ENCODE data around the gene CASKIN2. TPM values are rescaled to one million over a fixed set of nuclear protein-coding genes. Genes with fewer than 3 reads are reported as not detected.
A peak's percentile ranks its signal among the peaks of the same experiment; 100 is the strongest.

The CASKIN2 gene
- total RNA-seq, 1 donor from 2014 or later, result 30.3 TPM

DNA sequence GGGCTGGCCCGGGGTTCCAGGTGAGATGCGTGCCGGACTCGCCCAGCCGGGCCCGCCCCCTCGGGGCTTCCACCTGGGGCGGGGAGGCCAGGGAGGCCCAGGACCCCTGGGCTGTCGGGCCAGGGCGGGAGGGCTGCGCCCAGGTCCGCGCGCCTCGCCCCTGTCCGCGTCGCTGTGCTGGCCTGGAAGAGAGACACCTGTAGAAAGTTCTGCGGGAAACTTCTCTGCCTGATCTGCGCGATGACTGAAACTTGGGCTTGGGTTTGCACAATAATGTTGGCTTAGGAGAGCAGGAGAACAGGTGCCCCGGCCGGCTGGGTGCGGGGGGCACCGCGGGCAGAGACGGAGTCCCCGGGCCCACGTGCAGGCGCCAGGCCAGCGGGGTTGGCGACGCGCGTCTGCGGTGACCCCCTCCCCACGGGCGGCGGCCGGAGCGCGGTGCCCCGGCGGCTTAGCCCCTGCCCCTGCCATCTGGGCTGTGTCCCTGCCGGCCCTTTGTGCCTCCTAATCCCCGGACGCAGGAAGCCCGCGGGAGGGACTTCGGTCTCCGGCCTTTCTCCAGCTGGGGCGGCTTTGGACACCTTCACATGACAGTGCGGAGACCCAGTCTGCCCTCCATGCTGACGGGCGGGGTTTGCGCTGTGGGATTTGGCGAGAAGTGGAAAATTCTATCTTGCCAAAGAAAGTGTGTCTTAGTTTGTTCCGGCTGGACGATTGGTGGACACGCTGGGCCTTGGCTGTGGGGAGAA lies 10.6 kb upstream of the CASKIN2 start:
- TF ChIP-seq, protein P1, sequence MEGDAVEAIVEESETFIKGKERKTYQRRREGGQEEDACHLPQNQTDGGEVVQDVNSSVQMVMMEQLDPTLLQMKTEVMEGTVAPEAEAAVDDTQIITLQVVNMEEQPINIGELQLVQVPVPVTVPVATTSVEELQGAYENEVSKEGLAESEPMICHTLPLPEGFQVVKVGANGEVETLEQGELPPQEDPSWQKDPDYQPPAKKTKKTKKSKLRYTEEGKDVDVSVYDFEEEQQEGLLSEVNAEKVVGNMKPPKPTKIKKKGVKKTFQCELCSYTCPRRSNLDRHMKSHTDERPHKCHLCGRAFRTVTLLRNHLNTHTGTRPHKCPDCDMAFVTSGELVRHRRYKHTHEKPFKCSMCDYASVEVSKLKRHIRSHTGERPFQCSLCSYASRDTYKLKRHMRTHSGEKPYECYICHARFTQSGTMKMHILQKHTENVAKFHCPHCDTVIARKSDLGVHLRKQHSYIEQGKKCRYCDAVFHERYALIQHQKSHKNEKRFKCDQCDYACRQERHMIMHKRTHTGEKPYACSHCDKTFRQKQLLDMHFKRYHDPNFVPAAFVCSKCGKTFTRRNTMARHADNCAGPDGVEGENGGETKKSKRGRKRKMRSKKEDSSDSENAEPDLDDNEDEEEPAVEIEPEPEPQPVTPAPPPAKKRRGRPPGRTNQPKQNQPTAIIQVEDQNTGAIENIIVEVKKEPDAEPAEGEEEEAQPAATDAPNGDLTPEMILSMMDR (IDR thresholded peaks at IDR 0.05), result no peak
- no peak overlapping the region for H3K27ac Mint-ChIP-seq (ENCODE audit: unreplicated experiment)

DNA sequence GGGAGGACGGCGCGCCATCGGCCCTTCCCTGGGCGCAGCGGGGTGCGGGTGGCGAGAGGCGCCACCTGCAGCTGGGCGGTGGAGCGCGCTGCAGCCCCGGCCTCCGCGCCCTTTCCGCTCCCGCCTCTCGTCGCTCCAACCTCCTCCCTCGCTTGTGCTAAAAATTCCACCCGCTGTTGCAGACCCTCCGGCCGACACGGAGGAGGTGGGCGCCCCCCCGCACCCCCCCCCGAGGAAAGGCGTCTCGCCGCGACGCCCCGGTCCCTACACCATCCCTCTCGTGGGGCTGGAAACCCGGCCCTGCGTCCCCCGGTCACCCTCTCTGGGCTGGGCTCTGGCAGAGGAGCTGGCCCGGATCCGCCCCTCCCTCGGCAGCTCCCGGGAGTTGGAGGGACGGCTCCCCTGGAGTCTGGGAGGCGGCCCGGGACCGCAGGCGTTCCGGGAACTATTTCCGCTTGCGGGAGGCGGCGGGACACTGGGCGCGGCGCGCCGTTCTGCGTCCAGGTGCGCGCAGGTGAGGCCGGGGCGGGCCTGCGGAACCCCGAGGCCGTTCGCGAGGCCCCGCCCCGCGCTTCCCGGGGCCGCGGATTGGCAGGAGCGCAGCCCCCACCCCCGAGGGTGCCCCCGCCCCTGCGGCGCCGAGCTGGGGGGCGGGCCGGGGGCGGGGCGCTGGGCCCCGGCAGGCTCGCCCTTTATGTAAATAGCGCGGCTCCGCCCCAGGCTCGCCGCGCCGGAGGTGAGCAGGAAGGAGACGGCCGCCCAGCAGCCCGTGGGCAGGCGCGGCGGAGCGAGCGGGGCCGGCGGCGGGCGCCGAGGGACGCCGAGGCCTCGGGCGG lies 9.9 kb upstream of the CASKIN2 start, which contains the start of gene LLGL2:
Gene LLGL2, plus strand, starts transcription at position 728 of the 836 bp plus-strand sequence. CDS start 17,730 bp downstream, outside the sequence.
- Mint-ChIP-seq H3K4me3 (ENCODE audit: unreplicated experiment) (peak within 1 kb of the TSS; percentile 55), H3K27ac (ENCODE audit: unreplicated experiment) (no peak within 1 kb of the TSS), H3K36me3 (ENCODE audit: low read depth) (no peaks in the 10 kb centered on the region), H3K27me3 (ENCODE audit: low read depth) (peaks cover 2% of the 10 kb centered on the region), H3K9me3 (ENCODE audit: low read depth) (no peaks in the 10 kb centered on the region), H3K4me1 (ENCODE audit: low read depth) (peaks cover 4% of the 10 kb centered on the region)
- DNase-seq (ENCODE audit: low spot score), result no peak
- TF ChIP-seq, protein P1 (IDR thresholded peaks at IDR 0.05), result peak; percentile 74

More for the DNA sequence above, 10.6 kb upstream of the CASKIN2 start:
- Mint-ChIP-seq H3K4me3 (ENCODE audit: unreplicated experiment) (peak overlapping the region; percentile 49), H3K4me1 (ENCODE audit: low read depth) (peaks cover 4% of the 10 kb centered on the region), H3K36me3 (ENCODE audit: low read depth) (no peaks in the 10 kb centered on the region), H3K9me3 (ENCODE audit: low read depth) (no peaks in the 10 kb centered on the region), H3K27me3 (ENCODE audit: low read depth) (peaks cover 2% of the 10 kb centered on the region)
- no peak for DNase-seq (ENCODE audit: low spot score)

DNA sequence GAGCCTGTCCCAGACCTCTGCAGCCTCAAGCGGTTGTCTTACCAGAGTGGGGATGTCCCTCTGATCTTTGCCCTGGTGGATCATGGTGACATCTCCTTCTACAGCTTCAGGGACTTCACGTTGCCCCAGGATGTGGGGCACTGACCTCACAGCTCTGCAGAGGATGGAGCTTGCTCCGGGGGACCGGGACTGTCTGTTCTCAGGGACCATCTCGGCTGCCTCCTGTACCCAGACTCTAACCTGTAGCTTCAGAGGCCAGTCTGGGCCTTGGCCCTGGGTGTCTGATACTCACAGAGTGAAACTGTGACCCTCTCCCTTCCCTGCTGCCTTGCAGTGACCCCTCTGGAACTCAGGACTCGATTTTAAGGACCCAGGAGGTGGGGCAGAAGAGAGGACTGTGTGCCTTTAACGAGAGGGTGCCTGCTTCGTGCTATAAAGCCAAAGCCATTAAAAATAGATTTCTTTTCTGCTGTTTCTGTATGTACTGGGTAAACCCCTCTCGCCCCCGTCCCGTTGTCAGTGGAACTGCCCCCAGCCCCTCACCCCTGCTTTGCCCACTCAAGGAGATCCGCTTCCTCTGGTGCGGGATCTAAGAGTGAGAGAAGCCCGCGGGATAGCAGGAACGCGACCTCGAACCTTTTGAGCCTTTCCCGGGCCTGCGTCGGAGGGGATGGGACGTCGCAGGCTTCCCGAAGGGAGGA lies 9.1 kb upstream of the CASKIN2 start:
- TF ChIP-seq, protein P1 (IDR thresholded peaks at IDR 0.05), result no peak
- DNase-seq (ENCODE audit: low spot score), result no peak
- peak overlapping the region; percentile 55 for H3K4me3 Mint-ChIP-seq (ENCODE audit: unreplicated experiment)
- peaks cover 2% of the 10 kb centered on the region for H3K36me3 Mint-ChIP-seq (ENCODE audit: low read depth)
- no peaks in the 10 kb centered on the region for H3K9me3 Mint-ChIP-seq (ENCODE audit: low read depth)
- H3K27me3 Mint-ChIP-seq (ENCODE audit: low read depth), result peaks cover 2% of the 10 kb centered on the region
- H3K4me1 Mint-ChIP-seq (ENCODE audit: low read depth), result peaks cover 4% of the 10 kb centered on the region
- H3K27ac Mint-ChIP-seq (ENCODE audit: unreplicated experiment), result no peak overlapping the region

DNA sequence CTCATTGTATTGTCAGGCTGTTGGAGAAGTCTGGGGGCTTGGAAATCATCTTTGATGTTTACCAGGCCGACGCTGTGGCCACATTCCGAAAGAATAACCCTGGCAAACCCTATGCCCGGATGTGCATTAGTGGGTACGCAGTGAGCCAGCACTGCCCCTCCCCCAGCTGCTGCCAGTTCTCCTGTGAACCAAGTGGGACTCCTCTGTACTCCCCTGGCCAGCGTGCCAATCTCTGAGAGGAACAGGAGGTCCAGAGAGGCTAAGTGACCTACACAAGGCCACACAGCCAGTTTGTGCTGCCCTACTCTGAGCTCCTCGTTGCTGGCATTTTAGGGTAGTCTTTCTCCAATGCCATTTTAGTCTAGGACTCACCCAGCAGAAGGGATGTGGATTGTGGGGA lies 8.3 kb upstream of the CASKIN2 start:
- Mint-ChIP-seq H3K36me3 (ENCODE audit: low read depth) (peaks cover 2% of the 10 kb centered on the region), H3K4me3 (ENCODE audit: unreplicated experiment) (no peak overlapping the region), H3K9me3 (ENCODE audit: low read depth) (no peaks in the 10 kb centered on the region), H3K27me3 (ENCODE audit: low read depth) (peaks cover 2% of the 10 kb centered on the region), H3K4me1 (ENCODE audit: low read depth) (peaks cover 4% of the 10 kb centered on the region), H3K27ac (ENCODE audit: unreplicated experiment) (no peak overlapping the region)
- no peak for DNase-seq (ENCODE audit: low spot score)
- TF ChIP-seq, protein P1 (IDR thresholded peaks at IDR 0.05), result no peak

All from chondrocyte (in vitro differentiated cells).